Hepatocyte (in vitro differentiated cells): Measurements from ENCODE around the gene TTBK1. TPM values are rescaled to one million over a fixed set of nuclear protein-coding genes. Genes with fewer than 3 reads are reported as not detected.

Experiments
- DNase-seq: peaks from one replicate; pipeline ENCODE4 v3.0.0-alpha.2; 2016; ENCODE audit warnings: low spot score
- H2AFZ ChIP-seq: fragments of 200-600 bp; sonication (generic); 2 replicates; pipeline ENCODE4 v1.6.0; 2016; ENCODE audit warnings: antibody characterized with exemption, mild to moderate bottlenecking
- H3K27ac ChIP-seq: fragments of 200-600 bp; sonication (generic); 2 replicates; pipeline ENCODE4 v1.5.1; 2016; ENCODE audit warnings: mild to moderate bottlenecking
- H3K27me3 ChIP-seq: fragments of 200-600 bp; sonication (generic); 2 replicates; pipeline ENCODE4 v1.6.1; 2016
- H3K36me3 ChIP-seq: fragments of 200-600 bp; sonication (generic); replicated peaks from 2 replicates; pipeline ENCODE4 v1.5.1; 2016; ENCODE audit warnings: low read depth; ENCODE audit not compliant: insufficient read depth
- H3K4me1 ChIP-seq: fragments of 200-600 bp; sonication (generic); 2 replicates; pipeline ENCODE4 v1.5.1; 2016; ENCODE audit warnings: mild to moderate bottlenecking, moderate library complexity; ENCODE audit not compliant: insufficient read depth
- H3K4me2 ChIP-seq: fragments of 200-600 bp; sonication (generic); 2 replicates; pipeline ENCODE4 v1.6.0; 2016
- H3K4me3 ChIP-seq: fragments of 200-600 bp; sonication (generic); 2 replicates; pipeline ENCODE4 v1.5.1; 2016; ENCODE audit warnings: mild to moderate bottlenecking
- H3K79me2 ChIP-seq: fragments of 200-600 bp; sonication (generic); 2 replicates; pipeline ENCODE4 v1.6.0; 2017; ENCODE audit warnings: mild to moderate bottlenecking
- H3K9me2 ChIP-seq: fragments of 200-600 bp; sonication (generic); replicated peaks from 2 replicates; pipeline ENCODE4 v1.6.0; 2017; ENCODE audit warnings: mild to moderate bottlenecking; ENCODE audit not compliant: insufficient read depth
- H3K9me3 ChIP-seq: fragments of 200-600 bp; sonication (generic); 2 replicates; pipeline ENCODE4 v1.5.1; 2016; ENCODE audit warnings: low read depth, mild to moderate bottlenecking
- H4K20me1 ChIP-seq: fragments of 200-600 bp; sonication (generic); 2 replicates; pipeline ENCODE4 v1.6.0; 2016; ENCODE audit warnings: mild to moderate bottlenecking; ENCODE audit not compliant: insufficient read depth, poor library complexity, severe bottlenecking
- EZH2 ChIP-seq: fragments of 200-600 bp; sonication (generic); IDR thresholded peaks from 2 replicates; pipeline ENCODE4 v1.6.1; 2016; ENCODE audit warnings: antibody characterized with exemption, mild to moderate bottlenecking, borderline replicate concordance
- EZH2phosphoT487 ChIP-seq: fragments of 200-600 bp; sonication (generic); IDR thresholded peaks from one replicate; pipeline ENCODE4 v1.6.1; 2018; ENCODE audit warnings: antibody characterized with exemption, mild to moderate bottlenecking, low read depth, moderate library complexity; ENCODE audit not compliant: unreplicated experiment, severe bottlenecking
- WGBS: methylation state at CpG from one replicate; pipeline ENCODE4 v1.1.6; 2016; ENCODE audit warnings: low lambda C conversion rate; ENCODE audit errors: missing lambda C conversion rate; 5-methylcytosine and 5-hydroxymethylcytosine counted together
- polyA plus RNA-seq: library from polyadenylated mRNA; unstranded; fragments of >200 nt; fragmentation: Nextera tagmentation; extraction: Ambion mirVana; gene quantifications from 2 replicates; pipeline ENCODE4 v1.2.1, GENCODE V29; 2016
- total RNA-seq: library from RNA; depleted of rRNA; stranded (reverse); fragments of >200 nt; gene quantifications from 2 replicates; pipeline ENCODE4 v1.2.3, GENCODE V29; 2014
- TF ChIP-seq, protein P1 (sequence below): fragments of 200-600 bp; sonication (generic); IDR thresholded peaks from 2 replicates; pipeline ENCODE4 v1.5.1; 2016; ENCODE audit warnings: antibody characterized with exemption, mild to moderate bottlenecking; ENCODE audit not compliant: poor library complexity

Gene TTBK1
- total and polyA plus RNA-seq, 2 experiments from 2014 or later, result 0.34 to 1.1 TPM

DNA sequence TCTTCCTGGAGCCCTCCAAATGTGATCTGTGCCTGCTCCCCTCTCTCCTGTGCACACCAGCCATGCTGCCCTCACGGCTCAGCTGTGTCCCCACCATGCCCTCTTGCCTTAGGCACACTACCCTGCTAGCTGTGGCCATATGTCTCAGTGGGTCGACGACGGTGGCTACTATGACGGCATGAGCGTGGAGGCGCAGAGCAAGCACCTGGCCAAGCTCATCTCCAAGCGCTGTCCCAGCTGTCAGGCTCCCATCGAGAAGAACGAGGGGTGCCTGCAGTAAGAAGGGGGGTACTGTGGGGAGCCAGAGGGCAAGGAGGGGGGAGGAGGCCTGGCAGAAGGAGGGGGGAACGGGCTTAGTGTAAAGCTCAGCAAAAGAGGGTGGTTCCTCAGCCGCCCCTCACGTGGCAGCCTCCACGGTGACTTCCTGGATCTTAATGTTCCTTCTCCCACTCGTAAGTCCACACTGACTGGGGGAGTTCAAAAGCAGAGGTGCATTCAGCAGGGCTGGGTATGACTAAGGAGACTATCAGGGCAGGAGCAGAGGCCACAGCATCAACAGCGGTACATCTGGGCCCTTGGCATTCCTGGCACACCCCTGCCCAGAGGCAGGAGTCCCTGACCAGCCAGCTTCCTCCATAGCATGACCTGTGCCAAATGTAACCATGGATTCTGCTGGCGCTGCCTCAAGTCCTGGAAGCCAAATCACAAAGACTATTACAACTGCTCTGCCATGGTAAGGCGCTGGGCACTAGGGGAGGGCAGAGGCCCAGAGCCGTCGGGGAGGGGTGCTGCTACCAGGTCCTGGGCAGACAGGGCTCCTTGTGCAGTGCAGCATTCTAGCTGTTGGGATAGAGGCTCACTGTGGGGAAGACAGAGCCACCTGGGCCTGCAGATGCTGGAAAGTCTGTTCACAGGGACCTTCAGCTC is 22.0 kb upstream of the TTBK1 start:
- no peaks in the 10 kb centered on the region for H3K27me3 ChIP-seq
- H3K4me1 ChIP-seq, result no peaks in the 10 kb centered on the region
- no peak overlapping the region for H3K27ac ChIP-seq
- no peak overlapping the region for H2AFZ ChIP-seq
- DNase-seq, result no peak
- H3K4me3 ChIP-seq, result no peak overlapping the region
- no peaks in the 10 kb centered on the region for H3K9me2 ChIP-seq
- no peaks in the 10 kb centered on the region for H3K36me3 ChIP-seq
- H3K4me2 ChIP-seq, result no peak overlapping the region
- 93% methylated on average over 19 of the region's 20 CpGs for WGBS
- H4K20me1 ChIP-seq, result no peaks in the 10 kb centered on the region
- no peaks in the 10 kb centered on the region for H3K79me2 ChIP-seq
- TF ChIP-seq EZH2 (no peak), EZH2phosphoT487 (no peak)
- TF ChIP-seq, protein P1, sequence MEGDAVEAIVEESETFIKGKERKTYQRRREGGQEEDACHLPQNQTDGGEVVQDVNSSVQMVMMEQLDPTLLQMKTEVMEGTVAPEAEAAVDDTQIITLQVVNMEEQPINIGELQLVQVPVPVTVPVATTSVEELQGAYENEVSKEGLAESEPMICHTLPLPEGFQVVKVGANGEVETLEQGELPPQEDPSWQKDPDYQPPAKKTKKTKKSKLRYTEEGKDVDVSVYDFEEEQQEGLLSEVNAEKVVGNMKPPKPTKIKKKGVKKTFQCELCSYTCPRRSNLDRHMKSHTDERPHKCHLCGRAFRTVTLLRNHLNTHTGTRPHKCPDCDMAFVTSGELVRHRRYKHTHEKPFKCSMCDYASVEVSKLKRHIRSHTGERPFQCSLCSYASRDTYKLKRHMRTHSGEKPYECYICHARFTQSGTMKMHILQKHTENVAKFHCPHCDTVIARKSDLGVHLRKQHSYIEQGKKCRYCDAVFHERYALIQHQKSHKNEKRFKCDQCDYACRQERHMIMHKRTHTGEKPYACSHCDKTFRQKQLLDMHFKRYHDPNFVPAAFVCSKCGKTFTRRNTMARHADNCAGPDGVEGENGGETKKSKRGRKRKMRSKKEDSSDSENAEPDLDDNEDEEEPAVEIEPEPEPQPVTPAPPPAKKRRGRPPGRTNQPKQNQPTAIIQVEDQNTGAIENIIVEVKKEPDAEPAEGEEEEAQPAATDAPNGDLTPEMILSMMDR, result no peak
- H3K9me3 ChIP-seq, result no peaks in the 10 kb centered on the region

DNA sequence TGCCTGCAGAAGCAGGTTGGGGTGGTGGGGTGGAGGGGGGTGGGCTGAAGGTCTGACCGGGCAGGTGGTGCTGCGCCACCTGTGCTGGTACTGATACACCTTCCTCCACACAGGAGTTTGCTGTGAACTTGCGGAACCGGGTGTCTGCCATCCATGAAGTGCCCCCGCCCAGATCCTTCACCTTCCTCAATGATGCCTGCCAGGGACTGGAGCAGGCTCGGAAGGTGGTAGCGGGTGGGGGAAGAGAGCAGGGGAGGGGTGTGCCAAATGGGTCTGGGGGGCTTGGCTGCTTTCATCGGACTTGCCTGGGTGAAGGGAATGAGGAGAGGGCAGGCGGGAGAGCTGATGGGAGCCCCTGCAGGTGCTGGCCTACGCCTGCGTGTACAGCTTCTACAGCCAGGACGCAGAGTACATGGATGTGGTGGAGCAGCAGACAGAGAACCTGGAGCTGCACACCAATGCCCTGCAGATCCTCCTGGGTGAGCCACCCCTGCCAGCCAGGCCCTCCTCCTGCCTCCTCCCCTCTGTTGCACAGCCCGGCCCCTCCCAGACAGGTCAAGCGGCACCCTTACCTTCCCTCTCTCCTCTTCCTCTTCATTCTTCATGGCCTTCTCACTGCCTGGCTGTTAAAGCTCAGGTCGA is 20.7 kb upstream of the TTBK1 start:
- Histone ChIP-seq H2AFZ (no peak overlapping the region), H3K4me3 (no peak overlapping the region), H4K20me1 (no peaks in the 10 kb centered on the region), H3K79me2 (no peaks in the 10 kb centered on the region), H3K4me2 (no peak overlapping the region), H3K36me3 (no peaks in the 10 kb centered on the region), H3K4me1 (no peaks in the 10 kb centered on the region), H3K9me3 (no peaks in the 10 kb centered on the region), H3K27ac (no peak overlapping the region), H3K9me2 (no peaks in the 10 kb centered on the region), H3K27me3 (no peaks in the 10 kb centered on the region)
- 92% methylated on average over 11 of the region's 15 CpGs for WGBS
- DNase-seq, result no peak
- TF ChIP-seq, protein P1, result no peak
- TF ChIP-seq EZH2 (no peak), EZH2phosphoT487 (no peak)

DNA sequence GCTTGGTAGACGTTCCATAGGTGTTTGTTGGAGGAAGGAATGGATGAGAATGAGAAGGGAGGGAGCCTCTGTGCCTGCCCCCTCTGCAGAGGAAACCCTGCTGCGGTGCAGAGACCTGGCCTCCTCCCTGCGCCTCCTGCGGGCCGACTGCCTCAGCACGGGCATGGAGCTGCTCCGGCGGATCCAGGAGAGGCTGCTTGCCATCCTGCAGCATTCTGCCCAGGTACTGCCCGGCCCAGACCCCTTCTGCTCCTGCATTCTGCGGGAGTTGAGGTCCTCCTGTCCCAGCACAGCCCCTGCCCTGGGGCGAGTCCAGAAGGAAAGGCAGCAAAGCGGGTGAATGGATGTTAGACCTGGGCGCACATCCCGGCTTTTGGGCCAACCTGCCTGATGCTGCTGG is 20.1 kb upstream of the TTBK1 start:
- no peak for DNase-seq
- no peaks in the 10 kb centered on the region for H3K9me3 ChIP-seq
- peaks cover 3% of the 10 kb centered on the region for H3K79me2 ChIP-seq
- H4K20me1 ChIP-seq, result no peaks in the 10 kb centered on the region
- no peak overlapping the region for H2AFZ ChIP-seq
- H3K36me3 ChIP-seq, result no peaks in the 10 kb centered on the region
- H3K4me1 ChIP-seq, result no peaks in the 10 kb centered on the region
- no peak overlapping the region for H3K4me2 ChIP-seq
- no peaks in the 10 kb centered on the region for H3K27me3 ChIP-seq
- no peak overlapping the region for H3K27ac ChIP-seq
- 95% methylated on average over 14 of the region's 14 CpGs for WGBS
- H3K4me3 ChIP-seq, result no peak overlapping the region
- H3K9me2 ChIP-seq, result no peaks in the 10 kb centered on the region
- TF ChIP-seq EZH2phosphoT487, result no peak
- TF ChIP-seq, protein P1, result no peak
- no peak for TF ChIP-seq EZH2
